Neural progenitor cell (in vitro differentiated cells): ENCODE results near the gene MYO1E. TPM values are rescaled to one million over a fixed set of nuclear protein-coding genes. Genes with fewer than 3 reads are reported as not detected.

ENCODE experiments used
- DNase-seq: peaks from one replicate; pipeline ENCODE4 v3.0.0-alpha.2; 2016; ENCODE audit warnings: low spot score
- H2AFZ ChIP-seq: fragments of 200-600 bp; sonication (generic); replicated peaks from 2 replicates; pipeline ENCODE4 v1.6.1; 2016; ENCODE audit warnings: antibody characterized with exemption
- H3F3A ChIP-seq: fragments of 200-600 bp; sonication (generic); 2 replicates; pipeline ENCODE4 v1.6.1; 2016; ENCODE audit warnings: antibody characterized with exemption, low read depth
- H3K27ac ChIP-seq: fragments of 200-600 bp; sonication (generic); 2 replicates; pipeline ENCODE4 v1.5.1; 2016; ENCODE audit warnings: mild to moderate bottlenecking
- H3K27me3 ChIP-seq: fragments of 200-600 bp; sonication (generic); 2 replicates; pipeline ENCODE4 v1.6.1; 2016; ENCODE audit warnings: mild to moderate bottlenecking, moderate library complexity
- H3K36me3 ChIP-seq: fragments of 200-600 bp; sonication (generic); 2 replicates; pipeline ENCODE4 v1.5.1; 2016
- H3K4me1 ChIP-seq: fragments of 200-600 bp; sonication (generic); 2 replicates; pipeline ENCODE4 v1.6.1; 2016; ENCODE audit warnings: mixed run types
- H3K4me2 ChIP-seq: fragments of 200-600 bp; sonication (generic); 2 replicates; pipeline ENCODE4 v1.6.1; 2016
- H3K4me3 ChIP-seq: fragments of 200-600 bp; sonication (generic); 2 replicates; pipeline ENCODE4 v1.5.1; 2016
- H3K79me2 ChIP-seq: fragments of 200-600 bp; sonication (generic); 2 replicates; pipeline ENCODE4 v1.6.1; 2016; ENCODE audit warnings: low read depth
- H3K9ac ChIP-seq: fragments of 200-600 bp; sonication (generic); 2 replicates; pipeline ENCODE4 v1.6.1; 2016
- H3K9me3 ChIP-seq: fragments of 200-600 bp; sonication (generic); 2 replicates; pipeline ENCODE4 v1.5.1; 2016; ENCODE audit warnings: low read depth
- H4K20me1 ChIP-seq: fragments of 200-600 bp; sonication (generic); 2 replicates; pipeline ENCODE4 v1.6.1; 2016; ENCODE audit warnings: low read depth
- H3K27ac Mint-ChIP-seq: 3 replicates; pipeline ENCODE4 v1.8.0; 2021; ENCODE audit warnings: mixed read lengths
- H3K27me3 Mint-ChIP-seq: 2 replicates; pipeline ENCODE4 v1.8.0; 2022; ENCODE audit warnings: low read depth, mild to moderate bottlenecking, inconsistent platforms, moderate library complexity, mixed read lengths; ENCODE audit not compliant: insufficient read depth
- H3K36me3 Mint-ChIP-seq: 3 replicates; pipeline ENCODE4 v1.8.0; 2021; ENCODE audit warnings: mixed read lengths
- H3K4me1 Mint-ChIP-seq: 3 replicates; pipeline ENCODE4 v1.8.0; 2021; ENCODE audit warnings: mixed read lengths
- H3K4me3 Mint-ChIP-seq: 3 replicates; pipeline ENCODE4 v1.8.0; 2021; ENCODE audit warnings: mild to moderate bottlenecking, moderate library complexity, mixed read lengths
- H3K9me3 Mint-ChIP-seq: 3 replicates; pipeline ENCODE4 v1.8.0; 2020; ENCODE audit warnings: mixed read lengths
- CTCF ChIP-seq: fragments of 200-600 bp; sonication (generic); IDR thresholded peaks from 2 replicates; pipeline ENCODE4 v1.5.1; 2017; ENCODE audit warnings: antibody characterized with exemption, mild to moderate bottlenecking
- EZH2 ChIP-seq: fragments of 200-600 bp; sonication (generic); IDR thresholded peaks from 2 replicates; pipeline ENCODE4 v1.6.1; 2017; ENCODE audit warnings: antibody characterized with exemption, mild to moderate bottlenecking, moderate library complexity
- EZH2phosphoT487 ChIP-seq: fragments of 200-600 bp; sonication (generic); IDR thresholded peaks from 2 replicates; pipeline ENCODE4 v1.6.1; 2017; ENCODE audit warnings: antibody characterized with exemption
- total RNA-seq: library from RNA; depleted of rRNA; stranded (reverse); fragments of >200 nt; gene quantifications from 2 replicates; pipeline ENCODE4 v1.2.3, GENCODE V29; 2015; ENCODE audit warnings: low replicate concordance

Gene MYO1E
- total RNA-seq, 1 donor from 2014 or later, result 49.7 TPM

GRCh38 chr15:59371458-59372351 is 966 bp downstream of the MYO1E start:
- Histone ChIP-seq H4K20me1 (peaks cover 22% of the 10 kb centered on the region), H3K27ac (no peak overlapping the region), H3K36me3 (no peaks in the 10 kb centered on the region), H3K9ac (peak overlapping the region; percentile 36), H3K4me1 (peaks cover 6% of the 10 kb centered on the region), H3K79me2 (peaks cover 30% of the 10 kb centered on the region), H3K4me2 (peak overlapping the region; percentile 89), H3K27me3 (peaks cover 15% of the 10 kb centered on the region), H3F3A (peaks cover 6% of the 10 kb centered on the region), H2AFZ (peak overlapping the region; percentile 12), H3K4me3 (peak overlapping the region; percentile 85), H3K9me3 (no peaks in the 10 kb centered on the region)
- H3K27ac Mint-ChIP-seq, result peak overlapping the region; percentile 96
- peaks cover 2% of the 10 kb centered on the region for H3K9me3 Mint-ChIP-seq
- H3K4me1 Mint-ChIP-seq, result peaks cover 8% of the 10 kb centered on the region
- peak overlapping the region; percentile 98 for H3K4me3 Mint-ChIP-seq
- TF ChIP-seq EZH2 (peak; percentile 56), CTCF (no peak), EZH2phosphoT487 (peak; percentile 28)
- peak; percentile 66 for DNase-seq
- no peaks in the 10 kb centered on the region for H3K36me3 Mint-ChIP-seq
- H3K27me3 Mint-ChIP-seq, result peaks cover 19% of the 10 kb centered on the region

GRCh38 chr15:59369597-59369996 is 3.1 kb downstream of the MYO1E start:
- H3K27ac Mint-ChIP-seq, result no peak overlapping the region
- H3K4me3 Mint-ChIP-seq, result no peak overlapping the region
- Histone ChIP-seq H3K27ac (no peak overlapping the region), H3K36me3 (no peaks in the 10 kb centered on the region), H2AFZ (no peak overlapping the region), H3F3A (peaks cover 6% of the 10 kb centered on the region), H3K79me2 (peaks cover 34% of the 10 kb centered on the region), H3K4me2 (no peak overlapping the region), H3K4me3 (no peak overlapping the region), H3K9ac (no peak overlapping the region), H4K20me1 (peaks cover 22% of the 10 kb centered on the region), H3K4me1 (peaks cover 6% of the 10 kb centered on the region), H3K27me3 (peaks cover 15% of the 10 kb centered on the region), H3K9me3 (no peaks in the 10 kb centered on the region)
- H3K27me3 Mint-ChIP-seq, result peaks cover 16% of the 10 kb centered on the region
- peaks cover 2% of the 10 kb centered on the region for H3K9me3 Mint-ChIP-seq
- TF ChIP-seq EZH2, result no peak
- peaks cover 8% of the 10 kb centered on the region for H3K4me1 Mint-ChIP-seq
- no peaks in the 10 kb centered on the region for H3K36me3 Mint-ChIP-seq
- no peak for DNase-seq

GRCh38 chr15:59367022-59367451 is 5.6 kb downstream of the MYO1E start:
- no peaks in the 10 kb centered on the region for H3K9me3 ChIP-seq
- Mint-ChIP-seq H3K9me3 (peaks cover 2% of the 10 kb centered on the region), H3K27me3 (peaks cover 11% of the 10 kb centered on the region), H3K36me3 (no peaks in the 10 kb centered on the region), H3K27ac (no peak overlapping the region), H3K4me1 (peaks cover 8% of the 10 kb centered on the region), H3K4me3 (no peak overlapping the region)
- no peak overlapping the region for H2AFZ ChIP-seq
- H3F3A ChIP-seq, result no peaks in the 10 kb centered on the region
- no peak overlapping the region for H3K27ac ChIP-seq
- DNase-seq, result no peak
- H3K4me2 ChIP-seq, result no peak overlapping the region
- peaks cover 15% of the 10 kb centered on the region for H3K27me3 ChIP-seq
- peaks cover 34% of the 10 kb centered on the region for H3K79me2 ChIP-seq
- no peak overlapping the region for H3K4me3 ChIP-seq
- H4K20me1 ChIP-seq, result peaks cover 22% of the 10 kb centered on the region
- H3K4me1 ChIP-seq, result peaks cover 6% of the 10 kb centered on the region
- no peak overlapping the region for H3K9ac ChIP-seq
- TF ChIP-seq CTCF (no peak), EZH2 (no peak), EZH2phosphoT487 (no peak)
- no peaks in the 10 kb centered on the region for H3K36me3 ChIP-seq
